Right lobe of liver (tissue), 6 donors: ENCODE results near the gene RPUSD3. TPM values are rescaled to one million over a fixed set of nuclear protein-coding genes. Genes with fewer than 3 reads are reported as not detected.

ENCODE experiments used
- ATAC-seq, 4 donors: fragments of 200-7000 bp; cut with Tn5 transposase; one replicate each; pipeline ENCODE4 v1.9.1; 2020; ENCODE audit warnings: mild to moderate bottlenecking in 4 of 4, moderate library complexity in 4 of 4
- DNase-seq, 3 donors: peaks; one replicate each; pipeline ENCODE4 v3.0.0-alpha.2; 2020
- H3K27ac ChIP-seq, 3 donors: fragments of 200-600 bp; one replicate each; pipeline ENCODE4 v1.8.0; 2022
- H3K27me3 ChIP-seq, 2 donors: fragments of 200-600 bp; one replicate each; pipeline ENCODE4 v1.8.0; 2022
- H3K36me3 ChIP-seq, 4 donors: fragments of 200-600 bp; sonication (generic) in 1 of 4; one replicate each; pipeline versions ENCODE4 v1.5.1 to v1.8.0; 2017 to 2022; ENCODE audit warnings: control low read depth in 1 of 4
- H3K4me1 ChIP-seq, 4 donors: fragments of 200-600 bp; sonication (generic) in 1 of 4; one replicate each; pipeline versions ENCODE4 v1.5.1 to v1.8.0; 2017 to 2022; ENCODE audit warnings: control low read depth in 1 of 4
- H3K4me3 ChIP-seq, 3 donors: fragments of 200-600 bp; one replicate each; pipeline ENCODE4 v1.8.0; 2022
- H3K9me3 ChIP-seq, 4 donors: fragments of 200-600 bp; sonication (generic) in 1 of 4; one replicate each; pipeline versions ENCODE4 v1.5.1 to v1.8.0; 2017 to 2022; ENCODE audit warnings: control low read depth in 1 of 4
- CTCF ChIP-seq, 4 donors: fragments of 200-600 bp in 3 of 4; fragments of 450-650 bp in 1 of 4; IDR thresholded peaks; one replicate each; pipeline versions ENCODE4 v1.5.1 to v1.8.0; 2016 to 2022; ENCODE audit warnings: antibody characterized with exemption in 4 of 4, mild to moderate bottlenecking in 2 of 4
- POLR2A ChIP-seq: fragments of 450-650 bp; IDR thresholded peaks from one replicate; pipeline ENCODE4 v1.6.1; 2017; ENCODE audit warnings: antibody characterized with exemption, mild to moderate bottlenecking
- WGBS: methylation state at CpG from one replicate; pipeline ENCODE4 v1.1.6; 2018; ENCODE audit warnings: low coverage, low lambda C conversion rate; ENCODE audit not compliant: insufficient coverage; ENCODE audit errors: missing lambda C conversion rate; 5-methylcytosine and 5-hydroxymethylcytosine counted together
- intact Hi-C, 2 donors: fragments of 100-400 bp; cut with DNase I; formaldehyde crosslinking; loops; one replicate each; pipeline versions ENCODE4 v1.11.2 to v1.14.1; 2022
- total RNA-seq, 6 experiments: library from RNA; depleted of rRNA in 2 of 6; stranded (reverse); fragments of >200 nt in 2 of 6; fragmentation: NEBNext Ultra II Directional in 3 of 6; extraction: Animal tissue kit (Norgen Biotek cat#: 25700) in 3 of 6; gene quantifications; one replicate each; pipeline versions ENCODE4 v1.1.0 to v1.2.4, GENCODE V29; 2016 to 2023
- donor health status: DM: no; HTN: yes; CAD: no.
- donor health status: DM: no; HTN: no; CAD: no.
- donor health status: DM: no; HTN: no; CAD: no.
- donor health status: DM: no; HTN: yes; CAD: no.
- donor health status: DM: no; HTN: yes; CAD: no.

The RPUSD3 gene
- total RNA-seq, 6 experiments from 2014 or later, result 15.8 to 34.6 (median 22.4) TPM

DNA sequence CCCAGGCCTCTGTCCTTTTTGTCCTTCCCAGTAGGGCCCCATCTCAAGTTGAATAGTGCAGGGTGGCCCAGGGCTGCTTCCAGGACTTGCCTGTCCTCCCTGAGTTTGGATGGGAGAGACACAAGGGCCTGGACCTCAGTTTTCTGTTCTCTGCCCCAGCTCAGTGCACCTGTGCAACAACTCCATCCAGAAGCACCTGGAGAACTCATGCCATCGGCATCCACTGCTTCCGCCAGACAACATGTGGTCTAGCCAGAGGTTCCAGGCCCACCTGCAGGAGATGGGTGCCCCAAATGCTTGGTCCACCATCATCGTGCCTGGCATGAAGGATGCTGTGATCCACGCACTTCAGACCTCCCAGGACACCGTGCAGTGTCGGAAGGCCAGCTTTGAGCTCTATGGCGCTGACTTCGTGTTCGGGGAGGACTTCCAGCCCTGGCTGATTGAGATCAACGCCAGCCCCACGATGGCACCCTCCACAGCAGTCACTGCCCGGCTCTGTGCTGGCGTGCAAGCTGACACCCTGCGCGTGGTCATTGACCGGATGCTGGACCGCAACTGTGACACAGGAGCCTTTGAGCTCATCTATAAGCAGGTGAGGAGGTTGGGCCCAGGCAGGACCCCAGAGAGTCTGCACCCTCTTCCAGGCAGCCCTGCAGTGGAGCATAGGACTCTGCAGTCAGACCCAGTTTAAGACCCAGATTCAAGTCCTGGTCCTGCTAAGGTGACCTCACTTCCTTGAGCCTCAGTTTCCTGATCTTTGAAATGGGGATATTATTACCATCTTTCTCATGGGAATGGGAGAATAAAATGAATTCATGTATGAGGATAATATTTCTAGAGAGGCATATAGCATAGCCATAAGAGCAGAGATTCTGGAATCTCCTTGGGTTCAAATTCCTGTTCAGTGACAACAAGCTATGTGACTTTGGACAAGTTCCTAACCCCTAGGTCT is 14.7 kb downstream of the RPUSD3 start:
- intact Hi-C loops, result no loop called here
- TF ChIP-seq POLR2A (no peak), CTCF (IDR thresholded peaks at IDR 0.05) (no peak)
- H3K27ac ChIP-seq, result no peak overlapping the region
- no CpG with 5 or more reads among the region's 17 CpGs for WGBS
- H3K9me3 ChIP-seq, result no peaks in the 10 kb centered on the region
- DNase-seq (no peak), ATAC-seq (no peak)
- no peaks in the 10 kb centered on the region for H3K36me3 ChIP-seq
- H3K27me3 ChIP-seq, result no peaks in the 10 kb centered on the region
- no peak overlapping the region for H3K4me3 ChIP-seq
- no peaks in the 10 kb centered on the region for H3K4me1 ChIP-seq

DNA sequence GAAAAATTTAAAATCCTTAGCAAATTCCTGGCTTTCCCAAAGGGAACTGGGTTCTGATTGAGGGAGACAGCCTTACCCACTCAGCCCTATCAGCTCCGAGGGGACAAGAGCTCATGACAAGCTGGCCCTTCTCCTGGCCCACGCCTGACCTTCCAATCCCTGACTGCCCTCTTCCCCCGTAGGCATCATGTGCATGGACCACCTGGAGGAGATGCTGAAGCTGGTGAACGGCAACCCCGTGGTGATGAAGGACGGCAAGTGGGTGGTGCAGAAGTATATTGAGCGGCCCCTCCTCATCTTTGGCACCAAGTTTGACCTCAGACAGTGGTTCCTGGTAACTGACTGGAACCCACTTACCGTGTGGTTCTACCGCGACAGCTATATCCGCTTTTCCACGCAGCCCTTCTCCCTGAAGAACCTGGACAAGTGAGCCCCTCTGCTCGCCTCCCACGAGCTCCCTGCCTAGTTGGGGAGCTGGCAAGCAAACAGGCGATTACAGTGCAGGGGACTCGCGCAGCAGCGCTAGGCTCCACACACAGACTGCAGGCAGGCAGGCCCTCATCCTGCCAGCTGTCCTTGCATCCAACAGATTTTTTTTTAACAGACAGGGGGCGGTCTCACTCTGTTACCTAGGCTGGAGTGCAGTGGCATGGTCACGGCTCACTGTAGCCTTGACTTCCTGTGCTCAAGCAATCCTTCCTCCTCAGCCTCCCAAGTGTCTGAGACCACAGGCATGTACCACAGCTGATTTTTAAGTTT is 16.8 kb downstream of the RPUSD3 start:
- Histone ChIP-seq H3K36me3 (no peaks in the 10 kb centered on the region), H3K4me3 (no peak overlapping the region), H3K27me3 (no peaks in the 10 kb centered on the region), H3K4me1 (no peaks in the 10 kb centered on the region), H3K9me3 (no peaks in the 10 kb centered on the region), H3K27ac (no peak overlapping the region)
- intact Hi-C loops, result no loop called here
- WGBS, result 90% methylated on average over 5 of the region's 20 CpGs
- DNase-seq (no peak), ATAC-seq (peak; percentile 39 to 72 (median 49))
- TF ChIP-seq CTCF (IDR thresholded peaks at IDR 0.05) (peak in 2 of 4 donors; percentile 28 to 33), POLR2A (no peak)

DNA sequence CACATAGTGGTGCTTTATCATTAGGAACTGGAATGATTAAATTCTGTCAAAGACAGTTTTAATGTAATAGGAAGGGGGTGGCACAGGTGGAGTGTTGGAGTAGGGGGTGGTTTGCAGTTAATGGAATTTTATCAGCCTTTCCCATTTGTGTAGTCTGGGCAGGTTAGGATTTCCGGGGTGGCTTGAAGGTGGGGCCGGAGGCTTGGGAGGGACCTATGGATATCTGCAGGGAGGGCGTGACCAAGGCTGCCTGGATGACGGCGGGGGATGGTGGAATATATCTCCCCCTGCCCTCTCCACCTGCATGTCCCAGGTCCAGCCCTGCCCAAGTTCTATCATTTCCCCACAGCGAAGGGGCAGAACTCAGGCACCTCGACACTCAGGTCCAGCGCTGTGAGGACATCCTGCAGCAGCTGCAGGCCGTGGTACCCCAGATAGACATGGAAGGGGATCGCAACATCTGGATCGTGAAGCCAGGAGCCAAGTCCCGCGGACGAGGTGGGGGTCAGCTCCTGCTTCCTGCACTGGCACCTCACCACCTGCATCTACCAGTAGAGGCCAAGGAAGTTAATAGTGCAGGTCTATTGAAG is 18.3 kb downstream of the RPUSD3 start:
- WGBS, result 87% methylated on average over 3 of the region's 14 CpGs
- DNase-seq, result no peak
- Histone ChIP-seq H3K27me3 (no peaks in the 10 kb centered on the region), H3K27ac (no peak overlapping the region), H3K9me3 (no peaks in the 10 kb centered on the region), H3K4me1 (no peaks in the 10 kb centered on the region), H3K36me3 (no peaks in the 10 kb centered on the region), H3K4me3 (no peak overlapping the region)
- no peak for TF ChIP-seq POLR2A
- no peak for TF ChIP-seq CTCF (IDR thresholded peaks at IDR 0.05)
- no peak for ATAC-seq
- intact Hi-C loops, result no loop called here

DNA sequence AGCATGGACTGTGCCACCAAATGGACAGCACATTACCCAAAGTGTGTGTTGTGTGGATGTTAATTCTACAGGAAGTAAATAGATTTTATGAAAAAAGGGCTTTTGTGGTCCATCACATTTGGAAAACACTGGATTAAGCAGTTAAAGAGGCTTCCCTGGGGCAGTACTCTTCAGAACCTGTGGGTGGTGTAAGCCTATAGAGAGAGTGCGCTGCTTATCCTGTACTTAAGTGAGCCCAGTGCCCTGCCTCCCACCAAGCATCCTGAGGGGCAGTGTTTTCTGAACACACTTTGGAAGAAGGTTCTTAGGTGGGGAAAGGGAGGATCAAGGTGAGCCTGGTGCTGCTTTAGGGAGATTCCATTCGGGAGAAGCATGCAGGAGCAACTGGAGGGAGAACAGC is 22.9 kb downstream of the RPUSD3 start:
- intact Hi-C loops, result no loop called here
- Histone ChIP-seq H3K4me1 (no peaks in the 10 kb centered on the region), H3K27me3 (no peaks in the 10 kb centered on the region), H3K9me3 (no peaks in the 10 kb centered on the region), H3K4me3 (no peak overlapping the region), H3K36me3 (no peaks in the 10 kb centered on the region), H3K27ac (no peak overlapping the region)
- TF ChIP-seq POLR2A, result no peak
- peak; percentile 21 to 26 (median 24) for TF ChIP-seq CTCF (IDR thresholded peaks at IDR 0.05)
- DNase-seq, result peak in 1 of 3 donors; percentile 5
- peak; percentile 46 to 64 (median 54) for ATAC-seq
- 75% methylated on average over 1 of the region's 2 CpGs for WGBS
